ENCODE results near the gene OFD1. TPM values are rescaled to one million over a fixed set of nuclear protein-coding genes. Genes with fewer than 3 reads are reported as not detected.

OFD1 gene
- total and polyA plus RNA-seq, 2 of the 8 experiments (the other 6 are each of a cell fraction or from before 2014, with no cell fraction given): 8.0 to 23.4 TPM

DNA sequence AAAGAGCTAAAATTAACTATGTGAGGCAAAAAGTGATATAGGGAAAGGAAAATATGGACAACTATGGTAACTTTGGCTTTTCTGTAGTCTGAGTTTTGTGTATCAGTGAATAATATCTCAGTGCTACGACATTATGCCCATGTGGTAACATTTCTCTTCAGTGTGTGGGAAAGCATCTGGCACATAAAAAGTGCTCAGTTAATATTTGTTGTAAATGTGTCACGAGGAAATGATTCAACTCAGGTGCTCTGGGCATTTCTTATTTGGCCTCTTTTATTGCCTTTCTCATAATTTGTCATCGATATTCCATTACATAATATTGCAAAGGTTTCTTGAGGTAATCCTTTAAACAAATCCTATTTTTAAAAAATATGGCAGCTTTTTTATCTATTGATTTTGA, 17.6 kb downstream of the OFD1 start:
- Histone ChIP-seq H3K79me2 (ENCODE audit: control insufficient read depth in 1 of 2, insufficient read depth in 2 of 2, low read length in 2 of 2) (no peaks in the 10 kb centered on the region), H2BK120ac (replicated peaks; ENCODE audit: low read depth, low read length) (no peak overlapping the region), H3K27me3 (replicated peaks in 1 of 4; ENCODE audit: control insufficient read depth in 3 of 4, extremely low read depth in 1 of 4, insufficient read depth in 3 of 4, low read length in 3 of 4) (no peaks in the 10 kb centered on the region), H3K4me3 (ENCODE audit: extremely low read depth in 1 of 4, insufficient read depth in 2 of 4, low read depth in 3 of 4, low read length in 4 of 4) (no peak overlapping the region), H3K9ac (replicated peaks in 1 of 4; ENCODE audit: extremely low read depth in 1 of 4, low read depth in 3 of 4, low read length in 3 of 4) (no peak overlapping the region), H3K14ac (ENCODE audit: insufficient read length) (no peak overlapping the region), H2BK5ac (ENCODE audit: low read depth, low read length) (no peak overlapping the region), H4K91ac (replicated peaks; ENCODE audit: insufficient read length, low read length) (no peak overlapping the region), H2BK15ac (ENCODE audit: low read length) (no peak overlapping the region), H3K56ac (replicated peaks; ENCODE audit: insufficient read length, low read depth, low read length) (no peak overlapping the region), H3K27ac (ENCODE audit: low read depth, low read length) (no peak overlapping the region), H2BK12ac (ENCODE audit: low read depth, low read length) (no peak overlapping the region), H3K23ac (ENCODE audit: insufficient read length) (no peak overlapping the region), H4K8ac (ENCODE audit: extremely low read depth, insufficient read depth, low read length) (no peak overlapping the region), H2BK20ac (ENCODE audit: low read length) (no peak overlapping the region), H3K4me1 (replicated peaks in 1 of 4; ENCODE audit: control insufficient read depth in 3 of 4, insufficient read depth in 4 of 4, low read length in 3 of 4) (peaks cover 0 to 2% (median 0%) of the 10 kb centered on the region in 4 experiments; a peak in 1 of 7 replicates), H3K4me2 (ENCODE audit: insufficient read depth in 1 of 2, low read depth in 2 of 2, low read length in 2 of 2) (no peak overlapping the region), H3K4ac (replicated peaks; ENCODE audit: insufficient read length, low read depth, low read length) (no peak overlapping the region), H3K18ac (ENCODE audit: extremely low read depth, low read length) (no peak overlapping the region), H3K9me3 (ENCODE audit: insufficient read depth in 2 of 2, low read depth in 1 of 2, low read length in 1 of 2) (no peaks in the 10 kb centered on the region), H4K5ac (ENCODE audit: insufficient read length, low read depth, low read length) (no peak overlapping the region), H3K79me1 (ENCODE audit: low read depth, low read length) (no peaks in the 10 kb centered on the region), H3K23me2 (ENCODE audit: low read depth, low read length) (no peaks in the 10 kb centered on the region), H2AFZ (ENCODE audit: low read length) (no peak overlapping the region), H3K36me3 (ENCODE audit: control insufficient read depth in 2 of 4, insufficient read depth in 4 of 4, low read length in 3 of 4) (peaks cover 0 to 48% (median 8%) of the 10 kb centered on the region in 4 experiments), H4K20me1 (replicated peaks in 1 of 2; ENCODE audit: control insufficient read depth in 1 of 2, insufficient read depth in 2 of 2, low read length in 2 of 2) (peaks cover 0 to 2% of the 10 kb centered on the region in 2 experiments), H2AK5ac (ENCODE audit: low read depth, low read length) (no peak overlapping the region)
- FAIRE-seq (no peak), DNase-seq (ENCODE audit: low read depth in 1 of 2, low spot score in 2 of 2) (no peak)
- 97% methylated on average over 3 of the region's 3 CpGs; no CpG with 5 or more reads in 1 of the 2 experiments for WGBS, 2 experiments (ENCODE audit: extremely low coverage in 1 of 2, insufficient coverage in 1 of 2, insufficient read length in 1 of 2, insufficient replicate concordance in 2 of 2, low coverage in 1 of 2, low lambda C conversion rate in 2 of 2, missing lambda C conversion rate in 1 of 2)
- POLR2A ChIA-PET (ENCODE audit: partially characterized antibody): no interaction called here
- TF ChIP-seq CTBP2 (IDR thresholded peaks at IDR 0.05; ENCODE audit: borderline replicate concordance, insufficient read depth, insufficient read length, low read length) (no peak), TEAD4 (IDR thresholded peaks at IDR 0.05; ENCODE audit: low read depth, low read length) (no peak), NANOG (IDR thresholded peaks at IDR 0.05; ENCODE audit: insufficient read depth, low read depth, low read length, poor library complexity, severe bottlenecking) (no peak), SRF (IDR thresholded peaks at IDR 0.05; ENCODE audit: low read depth, low read length) (no peak), RAD21 (IDR thresholded peaks at IDR 0.05 in 1 of 2, conservative IDR thresholded peaks at IDR 0.05 in 1 of 2; ENCODE audit: low read depth in 2 of 2, low read length in 2 of 2) (no peak), TBP (IDR thresholded peaks at IDR 0.05; ENCODE audit: low read depth, low read length) (no peak), SP2 (IDR thresholded peaks at IDR 0.05; ENCODE audit: low read length) (no peak)
- CTCF ChIA-PET (ENCODE audit: partially characterized antibody): interaction anchor here (0.6 to 5.1 kb wide), 3 partner anchors 10 to 836 kb away, joined by 3 to 17 read pairs (median 5); no protein-coding TSS in a partner anchor

Data from H1 (cell line).